Stimulated activated CD4-positive, alpha-beta T cell treated with anti-CD3 and anti-CD28 coated beads, Interleukin-12 subunit alpha, Interleukin-12 subunit beta, amount 100 ng/mL, for 4 hours (primary cell): ENCODE measurements around the gene ADAMTS20.
"Not testable (repeated sequence)": the region's sequence is repeated elsewhere in the genome, so short reads cannot be mapped to it uniquely, and the experiment has no call there.

ENCODE experiments used
- DNase-seq: peaks from one replicate; pipeline ENCODE4 v3.0.0-alpha.2; 2020

The ADAMTS20 gene

DNA sequence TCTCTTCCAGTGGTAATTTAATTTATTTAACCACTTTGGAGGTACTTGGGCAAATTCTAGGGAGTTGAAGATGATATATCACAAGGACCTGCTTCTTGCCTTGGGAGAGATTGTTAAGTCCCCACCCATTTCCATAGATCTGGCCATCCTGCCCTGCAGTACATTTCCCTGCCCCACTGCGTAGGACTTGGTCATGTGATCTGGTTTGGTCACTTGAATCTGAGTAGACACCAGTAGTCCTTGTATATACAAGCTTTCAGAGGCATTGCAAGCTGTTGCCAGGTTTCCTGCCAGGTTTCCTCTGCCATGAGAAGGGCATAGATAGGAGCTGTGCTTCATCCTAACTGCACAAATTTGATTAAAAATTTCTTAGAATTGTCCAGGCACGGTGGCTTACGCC is 200.0 kb downstream of the ADAMTS20 start:
- no peak for DNase-seq

DNA sequence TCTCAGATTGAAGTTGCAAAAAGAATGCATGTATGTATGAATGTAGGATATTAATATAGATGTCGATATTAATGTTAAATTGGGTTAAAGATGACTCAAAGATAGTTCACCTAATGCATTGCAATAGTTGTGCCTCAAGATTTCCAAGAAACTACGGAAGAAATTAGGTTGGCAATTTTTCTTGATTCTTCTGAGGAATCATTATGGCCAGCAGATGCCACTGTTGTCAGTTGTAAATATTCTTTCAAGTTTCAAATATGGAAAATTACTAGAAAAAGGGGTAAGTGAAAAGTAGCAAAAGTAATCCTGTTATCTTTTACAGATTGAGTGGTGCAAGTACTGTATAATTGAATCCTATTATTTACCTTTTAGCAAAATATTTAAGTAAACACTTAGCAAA is 202.1 kb downstream of the ADAMTS20 start:
- no peak for DNase-seq

DNA sequence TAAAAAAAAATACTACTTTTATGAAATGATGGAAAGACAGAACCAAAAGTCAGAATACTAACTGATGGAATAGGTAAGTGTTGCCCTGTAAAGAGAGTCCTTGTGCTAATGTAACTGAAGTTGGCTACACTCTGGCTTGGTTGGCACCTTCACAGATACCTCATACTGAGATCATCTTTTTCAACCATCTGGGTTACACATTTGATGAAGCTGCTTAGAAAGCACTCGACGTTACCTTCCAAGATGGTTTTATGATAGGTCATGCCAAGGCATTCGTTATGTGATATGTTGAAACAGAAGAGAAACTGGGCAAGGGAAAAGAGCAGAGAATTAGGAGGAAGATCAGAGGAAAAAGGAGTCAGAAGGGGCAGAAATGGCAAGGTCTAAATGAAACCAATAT is 203.8 kb downstream of the ADAMTS20 start:
- no peak for DNase-seq

DNA sequence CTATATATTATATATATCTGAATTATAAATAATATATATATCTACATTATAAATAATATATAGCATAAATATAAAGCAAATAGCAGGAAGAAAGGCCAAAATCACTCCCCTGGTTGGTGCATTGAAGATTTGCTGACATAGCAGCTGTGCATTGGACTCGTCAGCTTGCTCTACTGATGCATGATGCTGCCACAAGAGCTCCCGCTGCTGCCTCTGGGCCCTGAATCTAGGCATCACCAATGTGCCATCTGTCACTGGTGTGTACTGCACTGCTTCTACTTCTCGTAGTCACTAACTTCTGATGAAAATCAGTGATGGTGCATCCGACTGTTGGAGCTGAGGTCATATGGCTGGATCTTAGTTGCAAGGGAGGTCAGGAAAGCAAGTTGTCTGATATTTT is 205.0 kb downstream of the ADAMTS20 start:
- DNase-seq, result no peak

DNA sequence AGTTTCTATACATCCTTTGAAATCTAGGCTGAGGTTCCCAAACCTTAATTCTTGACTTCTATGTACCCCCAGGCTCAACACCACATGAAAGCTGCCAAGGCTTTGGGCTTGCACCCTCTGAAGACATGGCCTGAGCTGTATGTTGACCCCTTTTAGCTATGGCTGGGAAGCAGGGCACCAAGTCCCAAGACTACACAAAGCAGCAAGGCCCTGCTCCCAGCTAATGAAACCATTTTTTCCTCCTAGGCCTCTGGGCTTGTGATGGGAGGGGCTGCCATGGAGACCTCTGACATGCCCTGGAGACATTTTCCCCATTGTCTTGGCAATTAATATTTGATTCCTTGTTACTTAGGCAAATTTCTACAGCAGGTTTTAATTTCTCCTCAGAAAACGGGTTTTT is 207.0 kb downstream of the ADAMTS20 start:
- DNase-seq, result no peak

DNA sequence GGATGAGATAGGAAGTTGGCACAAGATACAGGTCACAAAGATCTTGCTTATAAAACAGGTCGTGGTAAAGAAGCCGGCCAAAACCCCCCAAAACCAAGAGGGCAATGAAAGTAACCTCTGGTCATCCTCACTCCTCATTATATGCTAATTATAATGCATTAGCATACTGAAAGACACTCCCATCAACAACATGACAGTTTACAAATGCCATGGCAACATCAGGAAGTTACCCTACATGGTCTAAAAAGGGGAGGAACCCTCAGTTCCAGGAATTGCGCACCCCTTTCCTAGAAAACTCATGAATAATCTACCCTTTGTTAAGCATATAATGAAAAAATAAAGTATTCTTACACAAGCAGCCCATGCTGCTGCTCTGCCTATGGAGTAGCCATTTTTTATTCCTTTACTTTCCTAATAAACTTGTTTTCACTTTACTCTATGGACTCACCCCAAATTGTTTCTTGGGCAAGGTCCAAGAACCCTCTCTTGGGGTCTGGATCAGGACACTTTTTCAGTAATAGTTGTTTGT is 210.2 kb downstream of the ADAMTS20 start:
- DNase-seq, result not testable (repeated sequence)

DNA sequence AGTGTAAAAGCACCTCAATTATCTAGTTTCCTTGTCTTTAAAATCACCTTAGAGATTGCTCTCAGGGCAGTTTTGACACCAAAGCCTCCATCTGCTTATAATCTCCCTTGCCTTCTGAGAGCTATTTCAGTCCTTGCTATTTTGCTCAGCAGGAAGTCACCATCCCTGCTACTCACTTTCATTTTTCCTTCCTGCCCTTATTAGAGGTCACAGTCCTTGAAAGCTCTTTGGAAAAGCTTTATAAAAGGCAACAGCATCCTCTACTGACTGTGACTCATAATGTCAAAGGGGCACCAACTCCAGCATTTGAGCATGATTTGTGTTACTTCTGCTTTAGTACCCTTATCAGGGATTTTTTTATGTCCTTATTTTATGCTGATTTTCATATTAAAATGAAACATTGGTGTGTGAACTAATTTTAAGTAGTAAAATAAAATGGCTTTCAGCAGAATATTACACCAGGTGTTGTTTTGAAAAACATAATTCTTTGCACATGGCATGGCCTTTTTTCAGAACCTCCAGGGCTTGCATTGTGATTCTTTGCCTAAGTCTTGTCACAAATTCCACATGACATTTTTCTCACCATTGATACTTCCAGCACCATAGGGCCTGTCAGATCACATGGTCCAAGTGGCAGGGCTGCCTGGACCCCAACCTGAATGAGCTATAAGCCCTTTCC is 213.0 kb downstream of the ADAMTS20 start:
- DNase-seq, result no peak

DNA sequence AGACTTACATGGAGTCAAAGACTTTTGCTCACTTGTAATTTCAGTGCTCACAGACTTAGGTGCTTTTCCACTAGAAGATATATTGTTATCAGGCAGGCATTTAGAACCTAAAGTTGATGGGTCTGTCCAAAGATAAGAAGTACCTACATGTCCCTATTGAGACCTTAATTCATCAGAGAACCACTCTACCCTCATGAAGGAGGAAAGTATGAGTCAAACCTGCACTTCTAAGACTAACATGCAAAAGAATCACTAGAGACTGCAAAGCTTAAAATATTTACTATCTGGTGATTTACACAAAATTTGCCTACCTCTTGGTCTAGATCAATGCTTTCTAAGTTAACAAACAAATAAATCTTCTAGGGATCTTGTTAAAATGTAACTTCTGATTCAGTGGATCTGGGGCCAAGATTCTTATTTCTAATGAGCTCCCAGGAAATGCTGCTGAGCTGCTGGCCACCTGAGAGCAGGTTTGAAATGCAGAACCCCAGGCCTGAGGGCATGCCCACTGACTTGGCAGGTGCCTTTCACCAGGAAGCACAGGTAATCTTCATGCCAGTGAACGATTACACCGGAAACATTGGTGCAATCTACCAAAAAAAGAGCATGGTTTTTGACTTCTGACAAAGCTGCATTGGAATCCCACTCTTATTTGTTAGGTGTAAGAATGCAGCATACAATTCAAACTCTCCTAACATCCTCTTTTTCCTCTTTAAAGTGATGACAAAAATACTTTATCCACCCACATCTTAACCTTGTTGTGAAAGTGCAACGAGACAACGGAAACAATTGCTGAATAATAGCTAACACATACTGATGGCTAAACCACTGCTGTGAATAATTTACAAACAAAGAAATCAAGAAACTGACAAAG is 214.2 kb downstream of the ADAMTS20 start:
- no peak for DNase-seq

DNA sequence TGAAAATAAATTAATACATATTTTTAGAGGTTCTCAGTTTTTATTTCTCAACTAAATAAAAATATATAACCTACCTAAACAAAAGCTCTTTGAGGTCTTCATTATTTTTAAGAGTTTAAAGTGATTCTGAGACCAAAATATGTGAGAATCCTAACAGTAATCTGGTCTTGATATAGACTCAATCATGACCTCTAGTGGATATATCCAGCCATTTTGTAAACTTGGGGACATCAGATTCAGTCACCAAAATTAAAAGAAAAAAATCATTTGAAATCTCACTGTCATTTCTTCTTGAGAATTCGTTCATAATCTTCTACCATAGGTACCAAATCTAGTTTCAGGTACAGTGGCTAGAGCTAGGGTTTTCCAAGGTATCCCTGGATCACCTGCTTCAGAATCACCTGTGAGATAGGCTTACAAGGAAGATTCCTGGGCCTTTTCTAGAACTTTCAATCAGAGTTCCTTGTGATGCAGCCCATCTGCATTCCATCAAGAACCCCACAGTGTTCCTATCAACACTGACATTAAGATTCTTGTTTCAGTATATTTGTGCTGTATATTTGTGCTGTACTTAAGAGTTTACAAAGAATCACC is 214.9 kb downstream of the ADAMTS20 start:
- DNase-seq, result no peak

DNA sequence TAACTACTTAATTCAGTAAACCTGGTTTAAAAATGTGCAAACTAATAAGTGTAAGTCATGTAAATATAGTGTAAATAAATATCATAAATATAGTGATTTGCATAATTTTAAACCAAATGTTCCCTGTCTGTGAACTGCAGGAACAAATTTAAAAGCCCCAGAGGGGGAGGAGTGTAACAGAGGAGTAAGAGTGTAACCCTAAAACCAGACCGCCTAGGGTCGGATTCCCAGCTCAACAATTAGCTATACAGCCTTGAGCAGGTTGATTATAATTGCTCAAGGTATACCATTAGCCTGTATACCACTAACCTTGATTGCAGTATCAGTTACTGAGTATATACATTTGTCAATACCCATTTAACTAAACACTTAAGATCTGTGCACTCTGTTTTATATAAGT is 218.4 kb downstream of the ADAMTS20 start:
- no peak for DNase-seq

DNA sequence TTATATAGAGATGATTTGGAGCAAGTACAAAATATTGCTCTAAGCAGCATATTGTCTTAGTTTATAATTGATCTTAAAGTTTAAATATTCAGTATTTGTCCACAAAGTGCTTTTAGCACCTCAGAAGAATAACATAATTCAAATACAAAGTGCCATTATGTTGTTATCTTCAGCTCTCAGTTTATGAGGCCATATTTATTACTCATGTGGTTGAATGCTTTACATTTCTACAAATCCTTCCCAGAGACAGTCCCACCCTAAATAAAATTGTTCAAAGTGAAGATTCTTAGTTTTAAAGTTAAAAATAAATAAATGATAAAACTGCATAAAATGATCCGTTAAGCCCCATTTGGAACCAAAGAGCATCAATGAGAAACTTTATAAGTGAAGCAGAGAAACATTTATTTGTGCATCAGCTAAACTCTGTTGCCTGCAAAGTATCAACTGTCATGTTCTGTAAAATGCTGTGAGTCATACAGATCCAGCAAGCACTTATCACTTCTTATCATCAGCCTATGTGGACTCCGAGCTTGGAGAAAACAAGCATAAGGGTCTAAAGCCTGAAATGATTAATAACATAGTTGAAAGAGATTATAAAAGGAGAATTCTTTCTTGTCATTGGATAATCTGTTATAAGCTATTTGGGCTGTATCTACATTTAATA is 218.9 kb downstream of the ADAMTS20 start:
- no peak for DNase-seq

DNA sequence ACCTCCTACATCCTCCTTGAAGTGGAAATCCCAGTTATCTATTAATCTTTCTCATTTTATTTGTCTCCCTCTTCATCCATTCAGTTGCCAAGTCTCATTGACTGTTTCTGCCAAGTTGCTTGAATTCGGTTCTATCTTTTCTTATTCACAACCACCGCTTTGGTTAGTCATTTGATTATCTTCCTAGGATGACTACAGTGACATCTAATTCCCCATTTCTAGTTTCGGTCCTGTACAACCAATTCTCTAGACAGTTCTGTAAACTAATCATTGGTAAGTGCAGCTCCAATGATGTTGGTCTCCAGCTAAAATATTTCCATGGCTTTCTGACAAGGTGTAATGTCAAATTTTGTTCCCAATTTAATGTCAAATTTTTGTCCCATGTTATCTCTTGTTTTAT is 220.1 kb downstream of the ADAMTS20 start:
- no peak for DNase-seq

DNA sequence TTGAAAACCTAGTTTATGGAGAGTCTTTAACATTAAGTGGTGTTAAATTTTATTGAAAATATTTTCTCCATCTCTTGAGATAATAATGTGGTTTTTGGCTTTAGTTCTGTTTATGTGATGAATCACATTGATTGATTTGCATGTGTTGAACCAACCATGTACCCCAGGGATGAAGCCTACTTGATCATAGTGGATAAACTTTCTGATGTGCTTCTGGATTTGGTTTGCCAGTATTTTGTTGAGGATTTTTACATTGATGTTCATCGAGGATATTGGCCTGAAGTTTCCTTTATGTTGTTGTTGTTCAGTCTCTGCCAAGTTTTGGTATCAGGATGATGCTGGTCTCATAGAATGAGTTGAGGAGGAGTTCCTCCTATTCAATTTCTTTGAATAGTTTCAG is 222.6 kb downstream of the ADAMTS20 start:
- no peak for DNase-seq

DNA sequence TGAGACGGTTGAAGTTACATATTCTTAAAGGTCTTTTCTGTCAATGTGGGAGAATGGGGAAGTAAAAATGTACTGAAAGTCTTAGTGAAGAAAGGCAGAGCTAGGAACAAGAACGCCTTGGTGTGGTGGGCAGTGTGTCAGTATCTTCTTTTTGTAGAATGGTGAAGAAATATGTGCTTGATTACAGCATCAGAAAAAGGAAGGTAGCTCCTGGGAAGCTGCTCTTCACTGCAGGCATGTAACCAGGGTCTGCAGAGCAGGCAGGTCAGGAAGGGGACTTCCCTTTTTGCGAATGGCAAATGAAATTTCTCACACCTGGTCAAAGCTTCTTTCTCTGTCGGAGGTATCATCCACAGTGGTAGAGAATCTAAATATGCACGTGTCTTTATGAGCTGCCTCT is 226.2 kb downstream of the ADAMTS20 start:
- no peak for DNase-seq

DNA sequence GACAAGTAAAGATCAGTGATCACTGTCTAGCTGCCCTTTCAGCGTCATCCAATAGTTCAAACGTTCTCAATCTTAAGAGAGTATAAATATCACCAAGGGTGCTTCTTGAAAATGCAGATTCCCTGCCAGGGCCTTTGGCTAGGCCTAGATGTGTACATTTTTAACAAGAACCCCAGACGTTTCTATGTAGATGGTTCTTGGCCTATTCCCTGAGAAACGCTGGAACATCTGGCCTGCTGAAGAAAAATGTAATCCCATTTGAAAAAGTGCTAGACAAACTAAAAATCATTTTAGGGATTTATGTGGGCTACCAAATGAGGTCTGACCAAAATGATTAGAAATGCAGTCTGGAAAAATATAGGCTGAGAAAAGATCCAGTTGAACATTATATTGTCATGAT is 231.7 kb downstream of the ADAMTS20 start:
- DNase-seq, result no peak

DNA sequence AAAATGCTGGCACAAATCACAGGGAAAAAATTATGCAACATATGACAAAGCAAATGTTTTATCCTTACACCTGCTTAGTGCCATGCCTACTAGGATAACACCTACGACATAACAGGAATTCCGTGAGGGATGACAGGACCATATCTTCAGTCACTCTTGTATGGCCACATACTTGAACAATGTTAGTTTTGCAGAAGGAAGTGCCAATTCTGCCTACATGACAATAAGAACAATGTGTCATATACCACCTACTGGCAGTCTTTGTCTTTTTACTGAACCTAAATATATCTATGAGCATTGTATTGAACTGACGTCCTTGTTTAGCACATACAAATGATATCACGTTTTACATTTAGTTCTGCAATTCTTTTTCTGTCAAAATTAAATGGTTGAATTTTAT is 234.0 kb downstream of the ADAMTS20 start:
- no peak for DNase-seq

DNA sequence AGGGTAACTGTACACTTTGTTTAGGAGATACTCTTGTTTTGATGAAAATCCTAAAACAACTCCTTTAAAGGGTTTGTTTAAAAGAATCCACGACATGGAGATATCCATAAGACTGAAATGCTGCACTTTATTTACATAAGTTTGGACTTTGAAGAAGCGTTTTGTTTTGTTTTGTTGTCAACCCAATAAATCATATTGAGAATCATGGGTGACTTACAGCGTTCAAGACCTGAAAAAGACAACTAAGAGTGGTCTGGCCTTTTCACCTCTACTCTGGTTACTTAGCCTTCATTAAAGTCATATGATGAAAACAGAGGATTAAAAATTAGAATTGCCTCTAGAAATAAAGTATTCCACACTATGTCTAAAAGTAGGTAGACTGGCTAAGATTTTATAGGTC is 234.8 kb downstream of the ADAMTS20 start:
- DNase-seq, result no peak

DNA sequence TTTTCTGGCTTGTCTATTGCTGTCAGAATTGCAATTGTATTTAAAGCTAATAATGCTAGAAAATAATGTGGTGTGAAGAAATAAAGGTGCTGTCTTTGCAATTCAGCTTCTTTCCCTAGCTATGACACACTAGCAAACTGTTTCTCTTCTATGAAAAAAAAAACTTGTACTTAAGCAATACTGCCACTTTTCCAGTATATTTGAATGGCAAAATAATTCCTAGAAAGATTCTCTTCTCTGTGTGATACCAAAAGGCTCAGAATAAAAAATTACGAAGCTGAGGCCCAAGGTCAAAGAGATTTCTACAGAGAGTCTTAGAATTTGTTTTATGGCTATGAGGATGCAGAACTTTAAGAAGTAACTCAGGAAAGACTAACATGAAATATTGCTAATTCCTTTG is 235.5 kb downstream of the ADAMTS20 start:
- DNase-seq, result no peak

DNA sequence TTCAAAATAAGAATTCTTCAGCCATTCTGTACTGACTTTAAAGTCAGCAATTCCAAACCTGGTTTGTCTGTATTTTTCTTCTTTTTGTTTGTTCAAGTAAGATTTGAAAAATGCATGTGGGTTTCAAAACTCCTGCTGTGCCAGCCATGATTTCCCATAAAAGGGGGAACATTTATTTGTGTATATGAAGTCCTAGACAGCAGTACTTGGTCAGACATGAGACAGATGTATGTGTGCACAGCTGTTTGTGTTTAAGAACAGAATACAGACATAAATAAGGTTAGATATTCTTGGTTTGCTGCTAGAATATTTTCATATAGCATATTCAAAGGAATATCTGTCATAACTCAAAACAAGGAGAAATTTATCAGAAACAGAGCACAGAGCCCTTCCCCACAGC is 236.0 kb downstream of the ADAMTS20 start:
- no peak for DNase-seq

DNA sequence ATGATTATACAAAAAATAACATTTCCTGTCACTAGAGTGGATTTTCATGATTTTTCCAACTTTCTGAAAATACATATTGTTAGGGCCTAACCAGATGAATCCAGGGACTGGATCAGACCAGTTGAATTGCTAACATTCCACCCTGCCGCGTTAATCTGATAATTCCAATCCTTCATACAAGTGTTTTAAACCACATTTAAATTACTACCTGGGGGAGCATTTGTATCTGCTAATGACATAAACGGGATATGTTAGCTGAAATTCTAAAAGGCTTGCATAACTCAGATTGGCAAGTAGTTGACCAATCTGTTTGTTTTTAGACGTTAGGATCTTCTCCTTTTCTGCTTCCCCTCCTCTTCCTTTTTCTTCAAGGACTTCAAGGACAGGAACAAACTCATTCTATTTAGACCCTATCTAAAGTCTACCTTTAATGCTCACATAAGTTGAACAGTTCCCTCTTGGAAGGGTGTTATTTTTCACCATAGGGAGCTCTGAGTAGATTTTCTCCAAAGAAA is 239.0 kb downstream of the ADAMTS20 start:
- DNase-seq, result no peak

DNA sequence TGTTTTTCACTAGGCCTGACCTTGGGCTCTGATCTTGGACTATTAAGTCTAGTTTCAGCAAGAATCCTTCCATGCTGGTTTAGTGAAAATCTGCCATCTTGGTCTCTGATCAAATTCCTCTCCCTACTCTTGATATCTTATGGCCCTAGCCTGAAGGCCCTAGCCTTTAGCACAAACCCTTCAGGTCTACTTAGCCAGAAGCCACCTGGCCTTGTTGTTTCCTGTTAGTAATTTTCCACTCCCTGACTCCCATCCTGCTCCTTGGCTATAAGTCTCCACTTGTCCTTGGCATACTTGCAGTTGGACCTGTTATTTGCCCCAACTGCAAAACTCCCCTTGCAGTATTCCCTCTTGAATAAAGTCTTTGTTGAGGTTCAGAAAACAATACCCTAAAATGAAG is 241.4 kb downstream of the ADAMTS20 start:
- DNase-seq, result no peak

DNA sequence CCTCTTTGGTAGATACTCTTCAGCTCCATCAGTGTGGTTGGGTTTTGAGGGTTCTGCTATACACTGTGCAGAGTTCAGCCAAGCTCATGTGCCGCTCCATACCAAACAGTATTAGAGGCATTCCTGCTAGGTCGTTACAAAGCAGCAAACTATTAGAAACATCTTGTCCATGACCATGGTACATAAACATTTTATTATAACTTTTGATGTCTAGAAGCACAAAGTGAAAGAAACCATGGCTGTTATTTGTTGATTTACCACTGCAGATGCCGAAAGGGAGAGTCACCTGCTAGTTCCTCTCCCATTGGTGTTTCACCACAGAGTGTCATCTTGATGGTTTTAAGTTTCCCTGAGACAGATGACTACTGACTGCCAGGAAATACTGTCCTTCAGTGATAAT is 242.0 kb downstream of the ADAMTS20 start:
- no peak for DNase-seq

DNA sequence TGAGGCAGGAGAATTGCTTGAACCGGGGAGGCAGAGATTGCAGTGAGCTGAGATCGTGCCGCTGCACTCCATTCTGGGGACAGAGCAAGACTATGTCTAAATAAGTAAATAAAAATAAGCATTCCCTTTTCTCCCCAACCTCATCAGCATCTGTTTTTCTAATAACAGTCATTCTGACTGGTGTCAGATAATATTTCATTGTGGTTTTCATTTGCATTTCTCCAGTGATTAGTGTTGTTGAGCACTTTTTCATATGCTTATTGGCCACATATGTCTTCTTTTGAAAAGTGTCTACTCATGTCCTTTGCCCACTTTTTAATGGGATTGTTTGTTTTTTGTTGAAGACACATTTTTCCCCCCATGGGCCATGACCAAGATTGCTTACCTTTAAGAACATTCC is 243.2 kb downstream of the ADAMTS20 start:
- no peak for DNase-seq
